HG03135 (cell line): ENCODE measurements around the gene DAB1.

Experiments used
- ATAC-seq: cut with Tn5 transposase; IDR thresholded peaks from one replicate; pipeline ENCODE4 v1.9.1; 2021; ENCODE audit warnings: mild to moderate bottlenecking, moderate library complexity; ENCODE audit not compliant: unreplicated experiment

Gene DAB1

GRCh38 chr1:57186455-57186854 lies 237.4 kb downstream of the DAB1 start:
- ATAC-seq, result no peak

DNA sequence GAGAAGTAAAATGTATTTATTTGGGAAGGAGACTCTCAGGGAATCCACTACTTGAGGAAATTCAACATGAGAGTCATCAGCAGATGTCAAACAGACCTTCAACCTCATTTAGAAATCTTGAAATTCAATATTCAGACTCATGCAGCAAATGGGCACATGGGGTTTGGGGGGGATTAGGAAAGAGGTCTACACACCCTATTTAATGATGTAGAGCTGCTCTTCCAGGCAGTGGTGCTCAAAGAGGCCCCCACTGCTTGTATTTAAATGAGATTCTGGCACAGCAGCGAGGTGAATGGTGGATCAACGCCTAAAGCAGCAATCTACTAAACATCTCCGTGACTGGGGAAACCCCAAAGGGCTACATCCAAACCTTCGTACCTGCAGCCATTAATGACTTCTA lies 244.9 kb downstream of the DAB1 start:
- no peak for ATAC-seq

DNA sequence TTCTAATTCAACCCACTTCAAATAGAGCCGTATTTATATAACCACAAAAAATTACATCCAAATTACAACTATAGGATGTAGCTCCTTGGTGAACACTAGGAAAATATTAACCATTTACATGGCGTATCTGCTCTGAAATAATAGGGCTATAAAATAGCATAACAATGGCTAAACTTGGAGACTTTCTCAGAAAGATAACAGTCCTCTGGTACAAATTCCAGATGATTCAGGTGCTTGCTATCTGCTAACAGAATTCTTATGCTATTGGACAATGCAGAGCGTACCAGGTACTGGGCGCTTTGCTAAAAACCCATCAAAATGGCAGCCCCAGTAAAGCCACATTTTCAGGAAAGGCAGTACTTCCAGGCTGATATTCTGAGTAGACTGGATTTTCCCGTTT lies 248.4 kb downstream of the DAB1 start:
- ATAC-seq, result no peak

DNA sequence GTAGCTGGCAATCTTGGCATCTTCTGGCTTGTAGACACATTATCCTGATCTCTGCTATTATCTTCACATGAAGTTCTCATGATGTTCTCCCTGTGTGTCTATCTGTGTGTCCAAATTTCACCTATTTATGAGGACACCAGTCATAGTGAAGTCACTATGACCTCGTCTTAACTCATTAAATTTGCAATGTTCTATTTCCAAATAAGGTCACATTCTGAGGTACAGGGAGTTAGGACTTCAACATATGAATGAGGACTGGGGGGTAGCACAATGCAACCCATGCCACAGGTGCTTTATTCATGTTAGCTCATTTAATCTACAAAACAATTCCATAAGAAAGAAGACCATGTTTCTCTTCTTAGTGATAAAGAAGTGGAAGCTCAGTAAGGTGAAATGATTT lies 251.8 kb downstream of the DAB1 start:
- no peak for ATAC-seq

- ATAC-seq, result no peak
Observed at GRCh38 chr1:57167997-57168396, 255.9 kb downstream of the DAB1 start.

GRCh38 chr1:57165546-57165945 lies 258.3 kb downstream of the DAB1 start:
- no peak for ATAC-seq

DNA sequence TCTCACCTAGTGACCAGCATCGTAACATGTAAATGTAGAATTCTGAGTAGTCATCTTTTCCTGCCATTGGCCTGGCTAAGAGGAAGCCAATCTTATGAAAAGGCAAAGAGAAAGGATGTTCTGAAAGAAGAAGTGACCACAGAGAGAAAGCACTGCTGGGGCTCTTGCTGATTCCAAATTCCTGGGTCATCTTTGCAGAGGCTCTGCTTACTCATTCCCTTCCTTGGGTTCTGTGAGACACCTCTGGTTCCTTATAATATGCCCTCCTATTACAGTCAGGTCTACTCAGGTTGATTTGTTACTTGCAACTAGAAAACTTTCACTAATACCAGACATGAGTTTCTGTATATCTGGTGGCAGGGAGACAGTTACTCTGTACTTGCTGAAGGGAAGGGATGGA lies 259.3 kb downstream of the DAB1 start:
- no peak for ATAC-seq

GRCh38 chr1:57163789-57164188 lies 260.1 kb downstream of the DAB1 start:
- no peak for ATAC-seq

DNA sequence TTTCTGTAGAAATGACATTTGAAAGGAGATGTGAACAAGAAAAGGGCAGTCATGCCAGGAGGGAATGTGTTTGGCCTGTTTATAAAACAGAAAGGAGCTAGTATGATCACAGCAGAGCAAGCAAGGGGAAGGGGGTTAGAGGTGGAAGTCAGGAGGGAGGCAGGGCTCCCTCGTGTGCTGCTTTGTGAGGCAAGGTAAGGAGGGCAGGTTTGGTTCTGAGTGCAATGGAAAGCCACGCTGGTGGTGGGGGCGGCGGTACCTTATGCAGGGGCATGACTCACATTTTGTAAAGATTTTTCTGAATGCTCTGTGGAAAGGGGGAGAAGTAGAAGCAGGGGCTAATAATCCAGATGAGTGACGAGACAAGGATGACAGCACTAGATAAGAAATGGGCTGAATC lies 260.5 kb downstream of the DAB1 start:
- no peak for ATAC-seq

GRCh38 chr1:57162607-57163261 lies 261.1 kb downstream of the DAB1 start:
- ATAC-seq, result no peak

DNA sequence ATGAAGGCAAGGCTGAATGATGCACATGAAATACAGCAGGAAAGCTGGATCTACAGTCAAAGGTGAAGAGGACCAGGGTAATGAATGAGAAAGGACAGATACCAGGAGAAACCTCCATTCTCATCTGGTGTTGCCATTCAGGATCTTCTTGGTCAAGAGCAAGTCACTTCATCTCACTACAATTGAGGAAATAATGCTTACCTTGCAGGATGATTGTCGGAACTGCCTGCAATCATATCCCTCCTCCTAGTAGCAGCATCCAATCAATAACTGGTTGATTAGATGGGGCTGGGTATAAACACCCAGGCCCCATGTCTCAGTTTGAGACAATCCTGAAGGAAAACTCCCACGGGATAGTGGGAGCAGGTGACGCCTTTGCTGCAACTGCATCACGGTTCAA lies 263.3 kb downstream of the DAB1 start:
- no peak for ATAC-seq

DNA sequence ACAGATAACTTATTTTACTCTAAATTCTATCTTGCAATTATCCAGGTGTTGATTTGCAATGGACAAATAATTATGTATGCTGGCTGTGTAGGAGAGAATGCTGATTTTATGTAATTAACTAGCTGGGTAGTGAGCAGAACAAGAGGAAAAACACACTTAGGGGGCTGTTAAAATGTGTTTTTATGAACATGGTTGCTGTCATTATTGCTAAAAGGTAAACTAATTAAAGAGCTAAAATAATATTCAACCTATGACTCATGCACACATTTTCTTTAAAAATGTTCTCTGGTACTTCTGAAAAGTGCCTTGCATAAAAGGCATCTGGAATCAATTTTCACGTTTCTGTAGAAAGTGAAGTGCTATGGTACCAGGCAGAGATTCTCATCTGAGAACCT lies 265.3 kb downstream of the DAB1 start:
- ATAC-seq, result no peak

DNA sequence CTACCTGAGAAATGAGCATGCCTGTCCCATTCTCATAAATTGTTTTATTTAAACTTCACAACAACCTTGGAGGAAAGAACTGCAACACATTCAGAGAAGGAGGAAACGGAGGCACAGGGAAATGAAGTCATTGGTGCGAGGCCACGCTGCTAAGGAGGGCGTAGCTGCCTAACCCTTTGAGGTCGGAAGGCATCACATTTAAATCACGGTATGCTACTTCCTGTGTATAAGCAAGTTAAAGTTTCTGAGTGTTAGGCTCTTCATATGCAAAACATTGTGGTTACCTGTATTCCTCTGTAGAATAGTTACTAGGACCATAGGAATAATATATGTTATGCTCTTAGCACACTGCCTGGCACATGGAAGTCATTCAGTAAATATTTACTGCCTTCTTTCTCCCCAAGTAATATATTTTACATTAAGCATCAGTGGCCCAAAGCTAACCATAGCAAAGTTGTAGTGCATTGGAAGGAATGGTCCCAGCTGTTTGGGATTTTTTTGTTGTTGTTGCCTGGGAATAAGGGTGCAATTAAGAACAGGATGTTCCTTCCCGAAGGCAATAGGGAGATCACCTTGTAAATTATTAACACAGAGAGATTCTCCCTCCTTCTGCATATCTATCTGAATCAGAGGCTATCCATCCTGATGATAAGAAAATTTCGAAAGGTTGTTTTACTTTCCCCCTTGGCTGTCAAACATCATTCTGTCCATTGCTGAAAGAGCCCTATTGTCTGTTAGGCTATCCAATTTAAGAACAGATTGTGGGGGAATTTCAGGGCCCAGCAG lies 265.8 kb downstream of the DAB1 start:
- ATAC-seq, result no peak

GRCh38 chr1:57156907-57157306 lies 267.0 kb downstream of the DAB1 start:
- ATAC-seq, result no peak

- ATAC-seq, result no peak
Observed at GRCh38 chr1:57146100-57146499, 277.8 kb downstream of the DAB1 start.

- ATAC-seq, result no peak
Observed at GRCh38 chr1:57142999-57143398, 280.9 kb downstream of the DAB1 start.

DNA sequence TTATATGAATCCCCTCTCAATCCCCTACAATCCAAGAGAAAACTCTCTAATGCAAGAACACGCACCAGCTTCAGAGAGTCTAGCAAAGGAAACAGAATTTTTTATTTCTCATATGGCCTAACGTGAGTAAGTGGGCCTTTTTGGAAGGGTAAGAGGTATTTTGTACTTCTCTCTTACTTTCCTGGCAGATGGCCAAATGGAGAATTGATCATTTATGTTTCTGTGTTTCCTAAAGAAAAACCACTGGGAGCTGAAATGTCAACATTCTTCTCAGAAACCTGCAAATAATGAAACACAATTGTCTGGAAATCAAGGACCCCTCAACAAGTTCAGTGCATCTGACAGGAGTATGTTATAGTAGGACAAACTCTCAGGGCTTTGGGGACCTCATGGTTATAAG lies 281.7 kb downstream of the DAB1 start:
- ATAC-seq, result no peak

- no peak for ATAC-seq
Observed at GRCh38 chr1:57138432-57139078, 285.3 kb downstream of the DAB1 start.

- ATAC-seq, result peak; percentile 83
Observed at GRCh38 chr1:57137980-57138379, 285.9 kb downstream of the DAB1 start.

DNA sequence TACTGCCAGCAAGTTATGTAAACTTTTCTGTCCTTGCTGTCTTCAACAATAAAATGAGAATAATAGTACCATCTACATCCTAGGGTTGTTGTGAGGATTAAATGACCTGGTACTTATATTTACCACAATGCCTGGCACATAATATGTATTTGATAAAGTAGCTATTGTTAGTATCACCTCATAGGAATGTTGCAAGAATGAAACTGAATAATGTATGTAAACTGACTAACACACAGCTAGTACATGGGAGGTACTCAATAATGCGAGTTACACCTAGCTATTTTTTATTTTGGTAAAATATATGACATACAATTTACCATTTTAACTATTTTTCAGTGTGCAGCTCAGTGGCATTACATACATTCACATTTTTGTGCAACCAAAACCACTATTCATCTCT lies 289.1 kb downstream of the DAB1 start:
- no peak for ATAC-seq

DNA sequence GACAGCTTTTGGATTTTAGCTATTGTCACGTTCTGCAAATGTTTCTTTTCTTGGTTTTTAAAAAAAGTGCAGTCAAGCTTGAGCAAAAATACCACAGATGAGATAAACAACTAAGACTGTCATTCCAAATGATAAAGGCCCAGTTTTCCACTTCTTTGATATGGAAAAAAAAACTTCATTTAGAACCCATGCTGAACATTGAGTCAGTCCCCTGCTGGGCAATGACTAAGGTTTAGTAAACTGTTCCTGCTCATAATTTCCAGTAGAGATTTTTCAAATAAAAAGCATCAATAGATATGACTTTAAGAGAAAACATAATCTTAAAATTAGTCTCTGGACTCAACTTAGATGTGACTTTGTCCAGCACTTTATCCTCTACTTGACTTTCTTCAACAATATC lies 290.2 kb downstream of the DAB1 start:
- no peak for ATAC-seq

- no peak for ATAC-seq
Observed at GRCh38 chr1:57132993-57133622, 290.8 kb downstream of the DAB1 start.
